ENCODE data around the gene HIPK4. TPM values are rescaled to one million over a fixed set of nuclear protein-coding genes. Genes with fewer than 3 reads are reported as not detected.

The HIPK4 gene
- total RNA-seq, 2 donors from 2014 or later, result not detected

DNA sequence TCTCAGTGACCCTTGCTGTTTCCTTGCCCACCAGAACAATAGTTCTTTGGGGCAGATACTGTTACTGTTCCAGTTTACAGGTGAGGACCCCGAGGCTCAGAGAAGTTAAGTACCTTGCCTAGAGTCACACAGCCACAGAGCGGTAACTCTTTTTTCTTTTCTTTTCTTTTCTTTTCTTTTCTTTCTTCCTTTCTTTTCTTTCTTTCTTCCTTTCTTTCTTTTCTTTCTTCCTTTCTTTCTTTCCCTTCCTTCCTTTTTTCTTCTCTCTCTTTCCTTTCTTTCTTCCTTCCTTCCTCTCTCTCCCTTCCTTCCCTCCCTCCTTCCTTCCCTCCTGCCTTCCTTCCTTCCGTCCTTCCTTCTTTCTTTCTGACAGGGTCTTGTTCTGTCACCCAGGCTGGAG is 28.1 kb upstream of the HIPK4 start:
- no peak for DNase-seq
- TF ChIP-seq, protein P1, sequence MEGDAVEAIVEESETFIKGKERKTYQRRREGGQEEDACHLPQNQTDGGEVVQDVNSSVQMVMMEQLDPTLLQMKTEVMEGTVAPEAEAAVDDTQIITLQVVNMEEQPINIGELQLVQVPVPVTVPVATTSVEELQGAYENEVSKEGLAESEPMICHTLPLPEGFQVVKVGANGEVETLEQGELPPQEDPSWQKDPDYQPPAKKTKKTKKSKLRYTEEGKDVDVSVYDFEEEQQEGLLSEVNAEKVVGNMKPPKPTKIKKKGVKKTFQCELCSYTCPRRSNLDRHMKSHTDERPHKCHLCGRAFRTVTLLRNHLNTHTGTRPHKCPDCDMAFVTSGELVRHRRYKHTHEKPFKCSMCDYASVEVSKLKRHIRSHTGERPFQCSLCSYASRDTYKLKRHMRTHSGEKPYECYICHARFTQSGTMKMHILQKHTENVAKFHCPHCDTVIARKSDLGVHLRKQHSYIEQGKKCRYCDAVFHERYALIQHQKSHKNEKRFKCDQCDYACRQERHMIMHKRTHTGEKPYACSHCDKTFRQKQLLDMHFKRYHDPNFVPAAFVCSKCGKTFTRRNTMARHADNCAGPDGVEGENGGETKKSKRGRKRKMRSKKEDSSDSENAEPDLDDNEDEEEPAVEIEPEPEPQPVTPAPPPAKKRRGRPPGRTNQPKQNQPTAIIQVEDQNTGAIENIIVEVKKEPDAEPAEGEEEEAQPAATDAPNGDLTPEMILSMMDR (IDR thresholded peaks at IDR 0.05), result no peak
- Histone ChIP-seq H3K4me1 (no peaks in the 10 kb centered on the region), H3K27me3 (no peaks in the 10 kb centered on the region), H3K27ac (peak overlapping the region; percentile 56), H3K9me3 (no peaks in the 10 kb centered on the region), H3K4me3 (no peak overlapping the region), H3K36me3 (no peaks in the 10 kb centered on the region), H3K9ac (ENCODE audit: low read depth in 2 of 2, low read length in 2 of 2) (no peak overlapping the region)
- intact Hi-C loops (cut with DNase I), result no loop called here

DNA sequence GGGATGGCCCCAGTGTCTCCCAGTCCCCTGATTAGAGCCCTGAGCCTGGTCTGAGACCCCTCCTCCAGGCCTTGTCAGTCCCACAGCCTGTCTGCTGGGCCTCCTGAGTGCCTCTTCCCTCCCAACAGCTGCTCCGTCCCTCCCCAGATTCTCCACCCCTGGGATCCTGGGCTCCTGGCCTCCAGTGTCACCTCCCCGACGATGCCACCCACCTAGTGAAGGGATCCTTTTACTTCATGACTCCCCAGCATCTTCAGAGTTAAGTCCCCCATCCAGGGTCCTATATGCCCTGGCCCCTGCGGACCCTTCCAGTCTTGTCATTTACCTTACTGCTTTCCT is 27.6 kb upstream of the HIPK4 start:
- TF ChIP-seq, protein P1 (IDR thresholded peaks at IDR 0.05), result no peak
- intact Hi-C loops (cut with DNase I), result no loop called here
- Histone ChIP-seq H3K36me3 (no peaks in the 10 kb centered on the region), H3K9me3 (no peaks in the 10 kb centered on the region), H3K4me1 (no peaks in the 10 kb centered on the region), H3K4me3 (no peak overlapping the region), H3K9ac (ENCODE audit: low read depth in 2 of 2, low read length in 2 of 2) (peak overlapping the region in 1 of 2 donors; percentile 44), H3K27me3 (no peaks in the 10 kb centered on the region), H3K27ac (peak overlapping the region; percentile 56)
- DNase-seq, result no peak

DNA sequence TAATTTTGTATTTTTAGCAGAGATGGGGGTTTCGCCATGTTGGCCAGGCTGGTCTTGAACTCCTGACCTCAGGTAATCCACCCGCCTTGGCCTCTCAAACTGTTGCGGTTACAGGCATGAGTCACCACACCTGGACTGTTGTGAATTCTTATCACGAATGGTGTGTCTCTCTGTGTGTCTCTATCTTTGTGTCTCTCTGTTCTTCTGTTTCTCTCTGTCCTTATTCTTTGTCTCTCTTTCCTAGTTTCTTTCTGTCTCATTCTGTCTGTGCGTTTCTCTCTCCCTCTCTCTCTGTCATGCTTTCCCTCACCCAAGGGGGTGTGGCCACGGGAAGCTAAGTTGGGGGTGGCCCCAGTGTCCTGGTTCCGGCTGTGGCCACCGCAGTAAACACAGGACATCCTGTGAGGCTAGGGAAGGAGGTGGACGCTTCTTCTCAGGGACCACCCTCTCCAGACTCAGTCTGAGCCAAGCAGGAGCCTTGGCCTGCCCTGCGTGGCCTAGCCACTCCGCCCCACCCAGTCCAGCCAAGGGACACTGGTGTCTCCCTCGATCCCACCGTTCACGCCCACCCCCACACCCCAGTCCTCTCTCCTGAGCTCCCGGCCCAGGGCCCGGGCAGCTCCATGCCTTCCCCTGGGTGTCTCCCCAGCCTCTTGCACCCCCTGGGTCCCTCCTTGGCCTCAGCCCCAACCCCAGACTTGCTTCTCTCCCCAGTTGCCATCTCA is 27.1 kb upstream of the HIPK4 start:
- peak overlapping the region in 1 of 2 donors; percentile 44 for H3K9ac ChIP-seq (ENCODE audit: low read depth in 2 of 2, low read length in 2 of 2)
- no peak for DNase-seq
- H3K4me1 ChIP-seq, result no peaks in the 10 kb centered on the region
- intact Hi-C loops (cut with DNase I), result no loop called here
- H3K36me3 ChIP-seq, result no peaks in the 10 kb centered on the region
- no peaks in the 10 kb centered on the region for H3K27me3 ChIP-seq
- peak overlapping the region; percentile 56 for H3K27ac ChIP-seq
- H3K9me3 ChIP-seq, result no peaks in the 10 kb centered on the region
- TF ChIP-seq, protein P1 (IDR thresholded peaks at IDR 0.05), result no peak
- H3K4me3 ChIP-seq, result no peak overlapping the region

DNA sequence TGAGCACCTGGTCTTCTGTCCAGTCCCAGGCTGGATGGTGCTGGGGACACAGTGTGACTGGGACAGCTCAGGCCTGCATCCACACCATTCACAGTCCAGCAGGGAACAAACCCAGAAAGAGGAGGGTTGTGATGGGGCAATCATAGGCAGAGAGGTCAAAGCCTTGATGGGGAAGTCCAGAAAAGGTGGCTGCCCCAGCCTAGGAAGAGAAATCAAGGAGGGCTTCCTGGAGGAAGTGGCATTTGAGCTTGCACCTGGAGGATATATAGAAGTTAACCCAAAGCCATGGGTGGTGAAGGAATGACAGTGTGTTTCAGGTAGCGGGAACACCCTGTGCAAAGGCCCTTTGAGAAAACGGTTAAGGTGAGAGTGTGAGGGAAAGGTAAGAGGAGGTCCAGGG is 25.8 kb upstream of the HIPK4 start:
- TF ChIP-seq, protein P1 (IDR thresholded peaks at IDR 0.05), result no peak
- no peak overlapping the region for H3K27ac ChIP-seq
- no peak overlapping the region for H3K9ac ChIP-seq (ENCODE audit: low read depth in 2 of 2, low read length in 2 of 2)
- H3K4me1 ChIP-seq, result no peaks in the 10 kb centered on the region
- no peak overlapping the region for H3K4me3 ChIP-seq
- H3K27me3 ChIP-seq, result no peaks in the 10 kb centered on the region
- intact Hi-C loops (cut with DNase I), result no loop called here
- no peak for DNase-seq
- H3K36me3 ChIP-seq, result no peaks in the 10 kb centered on the region
- H3K9me3 ChIP-seq, result no peaks in the 10 kb centered on the region

DNA sequence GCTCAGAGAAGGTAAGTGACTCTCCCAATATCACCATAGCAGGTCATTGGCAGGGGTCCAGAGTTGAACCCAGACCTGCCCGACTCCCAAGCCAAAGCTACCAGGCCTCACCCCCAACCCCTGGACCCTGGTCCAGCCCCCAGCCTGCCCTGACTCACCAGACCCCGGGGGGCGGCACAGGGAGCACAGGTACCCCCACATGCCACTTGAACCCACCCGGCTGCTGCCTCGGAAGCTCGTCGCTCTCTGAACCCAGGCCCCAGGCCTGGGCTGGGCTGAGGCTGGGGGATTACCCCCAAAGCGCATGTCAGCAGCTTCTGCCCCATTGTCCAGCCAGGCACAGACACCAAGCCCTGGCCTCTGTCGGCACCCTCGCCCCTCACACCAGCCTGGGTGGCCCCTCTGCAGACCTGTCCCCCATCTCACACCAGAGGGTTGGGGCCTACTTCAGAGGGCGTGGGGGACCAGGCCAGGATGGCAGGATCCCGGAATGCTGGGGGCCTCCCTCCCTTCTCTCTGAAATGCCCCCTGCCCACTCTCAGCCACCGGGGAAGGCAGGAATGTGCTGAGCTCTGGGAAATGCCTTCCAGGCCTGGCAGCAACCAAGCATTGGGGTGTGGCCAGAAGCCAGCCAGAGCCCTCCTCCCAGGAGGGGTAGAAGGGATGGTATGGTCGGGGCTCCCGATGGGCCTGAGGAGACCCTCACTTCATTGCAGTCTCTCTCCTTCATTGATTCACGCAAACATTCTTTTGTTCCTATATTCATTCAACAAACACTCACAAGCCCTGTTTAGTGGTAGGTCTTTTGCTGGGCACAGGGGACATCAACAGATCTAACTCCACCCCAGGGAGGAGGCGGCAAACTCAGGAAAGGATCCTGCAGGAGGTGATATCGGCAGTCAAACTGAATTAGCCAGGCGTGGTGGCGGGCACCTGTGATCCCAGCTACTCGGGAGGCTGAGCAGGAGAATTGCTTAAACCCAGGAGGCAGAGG is 24.9 kb upstream of the HIPK4 start:
- TF ChIP-seq, protein P1 (IDR thresholded peaks at IDR 0.05), result no peak
- Histone ChIP-seq H3K9ac (ENCODE audit: low read depth in 2 of 2, low read length in 2 of 2) (no peak overlapping the region), H3K36me3 (no peaks in the 10 kb centered on the region), H3K27ac (no peak overlapping the region), H3K4me3 (no peak overlapping the region), H3K27me3 (no peaks in the 10 kb centered on the region), H3K9me3 (no peaks in the 10 kb centered on the region), H3K4me1 (no peaks in the 10 kb centered on the region)
- DNase-seq, result no peak
- intact Hi-C loops (cut with DNase I), result no loop called here

Measured in colonic mucosa (tissue), 4 donors.